ENCODE measurements around the gene BMPR1A.

BMPR1A gene

GRCh38 chr10:86710987-86711512 is 45.4 kb upstream of the BMPR1A start:
- H3K4me3 ChIP-seq (ENCODE audit: low read length): peak overlapping the region; percentile 77
- no peaks in the 10 kb centered on the region for H3F3A ChIP-seq (ENCODE audit: control insufficient read depth, insufficient read depth)
- H3K9me3 ChIP-seq (ENCODE audit: control insufficient read depth, insufficient read depth, low read length): no peaks in the 10 kb centered on the region
- no peaks in the 10 kb centered on the region for H3K79me2 ChIP-seq (ENCODE audit: control insufficient read depth, low read length)
- no peaks in the 10 kb centered on the region for H3K36me3 ChIP-seq (ENCODE audit: control insufficient read depth, low read length)
- H3K4me2 ChIP-seq (ENCODE audit: low read length): peak overlapping the region; percentile 87
- H3K27ac ChIP-seq (ENCODE audit: low read depth, low read length): peak overlapping the region; percentile 24; the same call in 1 of the 2 replicates
- peaks cover 13% of the 10 kb centered on the region for H3K4me1 ChIP-seq (ENCODE audit: control insufficient read depth, low read length)
- no peaks in the 10 kb centered on the region for H4K20me1 ChIP-seq (ENCODE audit: control insufficient read depth, insufficient read depth, low read depth, low read length)
- peak; percentile 80 for TF ChIP-seq CTCF (IDR thresholded peaks at IDR 0.05; ENCODE audit: low read depth, low read length, poor library complexity, severe bottlenecking)
- no peak for TF ChIP-seq EZH2phosphoT487 (IDR thresholded peaks at IDR 0.05; ENCODE audit: borderline replicate concordance, low read length)
- H3K9me2 ChIP-seq (replicated peaks; ENCODE audit: control insufficient read depth, low read length): no peaks in the 10 kb centered on the region
- H3K27me3 ChIP-seq (ENCODE audit: control insufficient read depth, low read length): peaks cover 8% of the 10 kb centered on the region; the same call in 1 of the 2 replicates

- Histone ChIP-seq H3K4me2 (ENCODE audit: low read length) (peak overlapping the region; percentile 87), H4K20me1 (ENCODE audit: control insufficient read depth, insufficient read depth, low read depth, low read length) (no peaks in the 10 kb centered on the region), H3K36me3 (ENCODE audit: control insufficient read depth, low read length) (no peaks in the 10 kb centered on the region), H3K79me2 (ENCODE audit: control insufficient read depth, low read length) (no peaks in the 10 kb centered on the region), H3K9me2 (replicated peaks; ENCODE audit: control insufficient read depth, low read length) (no peaks in the 10 kb centered on the region), H3K27ac (ENCODE audit: low read depth, low read length) (peak overlapping the region; percentile 24; the same call in 1 of the 2 replicates), H3K4me3 (ENCODE audit: low read length) (peak overlapping the region; percentile 77), H3F3A (ENCODE audit: control insufficient read depth, insufficient read depth) (no peaks in the 10 kb centered on the region), H3K9me3 (ENCODE audit: control insufficient read depth, insufficient read depth, low read length) (no peaks in the 10 kb centered on the region), H3K4me1 (ENCODE audit: control insufficient read depth, low read length) (peaks cover 13% of the 10 kb centered on the region), H3K27me3 (ENCODE audit: control insufficient read depth, low read length) (peaks cover 8% of the 10 kb centered on the region; the same call in 1 of the 2 replicates)
- TF ChIP-seq CTCF (IDR thresholded peaks at IDR 0.05; ENCODE audit: low read depth, low read length, poor library complexity, severe bottlenecking): no peak
- TF ChIP-seq EZH2phosphoT487 (IDR thresholded peaks at IDR 0.05; ENCODE audit: borderline replicate concordance, low read length): no peak; the same call in 1 of the 2 replicates
Measured at GRCh38 chr10:86711513-86712316, 44.7 kb upstream of the BMPR1A start.

- H3K4me2 ChIP-seq (ENCODE audit: low read length): peak overlapping the region; percentile 87
Measured at GRCh38 chr10:86712317-86712707, 44.1 kb upstream of the BMPR1A start.

More at GRCh38 chr10:86712317-86712707, 44.1 kb upstream of the BMPR1A start:
- TF ChIP-seq CTCF (IDR thresholded peaks at IDR 0.05; ENCODE audit: low read depth, low read length, poor library complexity, severe bottlenecking) (no peak), EZH2phosphoT487 (IDR thresholded peaks at IDR 0.05; ENCODE audit: borderline replicate concordance, low read length) (no peak)
- H3K9me2 ChIP-seq (replicated peaks; ENCODE audit: control insufficient read depth, low read length): no peaks in the 10 kb centered on the region
- no peaks in the 10 kb centered on the region for H3F3A ChIP-seq (ENCODE audit: control insufficient read depth, insufficient read depth)
- peak overlapping the region; percentile 77 for H3K4me3 ChIP-seq (ENCODE audit: low read length)
- no peaks in the 10 kb centered on the region for H3K36me3 ChIP-seq (ENCODE audit: control insufficient read depth, low read length)
- H3K27ac ChIP-seq (ENCODE audit: low read depth, low read length): no peak overlapping the region
- H3K4me1 ChIP-seq (ENCODE audit: control insufficient read depth, low read length): peaks cover 13% of the 10 kb centered on the region
- no peaks in the 10 kb centered on the region for H3K79me2 ChIP-seq (ENCODE audit: control insufficient read depth, low read length)
- H4K20me1 ChIP-seq (ENCODE audit: control insufficient read depth, insufficient read depth, low read depth, low read length): no peaks in the 10 kb centered on the region
- H3K27me3 ChIP-seq (ENCODE audit: control insufficient read depth, low read length): peaks cover 8% of the 10 kb centered on the region; the same call in 1 of the 2 replicates
- no peaks in the 10 kb centered on the region for H3K9me3 ChIP-seq (ENCODE audit: control insufficient read depth, insufficient read depth, low read length)

All from DOHH2 (cell line).